T-helper 17 cell (primary cell): ENCODE results near the gene THSD7B. TPM values are rescaled to one million over a fixed set of nuclear protein-coding genes. Genes with fewer than 3 reads are reported as not detected.

Source experiments
- ATAC-seq: fragments of 150-1000 bp; cut with Tn5 transposase; 2 replicates; pipeline ENCODE4 v1.10.0; 2021; ENCODE audit warnings: mild to moderate bottlenecking, moderate library complexity
- DNase-seq, 3 donors: peaks; one replicate each; pipeline versions ENCODE4 v3.0.0 to v3.0.0-alpha.2; 2020 to 2021
- H3K9me3 ChIP-seq: one replicate; pipeline ENCODE4 v1.7.0; 2013; ENCODE audit warnings: low read length, mild to moderate bottlenecking; ENCODE audit not compliant: control insufficient read depth, poor library complexity, severe bottlenecking
- H3K27ac Mint-ChIP-seq: one replicate; pipeline ENCODE4 v1.8.0; 2022; ENCODE audit warnings: mild to moderate bottlenecking, moderate library complexity, mixed read lengths
- H3K27me3 Mint-ChIP-seq: one replicate; pipeline ENCODE4 v1.8.0; 2022; ENCODE audit warnings: mixed read lengths
- H3K36me3 Mint-ChIP-seq: one replicate; pipeline ENCODE4 v1.8.0; 2022; ENCODE audit warnings: low read depth, mixed read lengths
- H3K4me1 Mint-ChIP-seq: one replicate; pipeline ENCODE4 v1.8.0; 2022; ENCODE audit warnings: mild to moderate bottlenecking, mixed read lengths
- H3K4me3 Mint-ChIP-seq: one replicate; pipeline ENCODE4 v1.8.0; 2022; ENCODE audit warnings: mild to moderate bottlenecking, moderate library complexity, mixed read lengths
- total RNA-seq, 4 donors: library from RNA in 2 of 4; stranded (reverse) in 2 of 4; gene quantifications; one replicate each; pipeline ENCODE4 v1.2.3 and lab custom pipeline; 2022 to 2026

THSD7B gene
- total RNA-seq, 2 donors from 2014 or later, result not detected

DNA sequence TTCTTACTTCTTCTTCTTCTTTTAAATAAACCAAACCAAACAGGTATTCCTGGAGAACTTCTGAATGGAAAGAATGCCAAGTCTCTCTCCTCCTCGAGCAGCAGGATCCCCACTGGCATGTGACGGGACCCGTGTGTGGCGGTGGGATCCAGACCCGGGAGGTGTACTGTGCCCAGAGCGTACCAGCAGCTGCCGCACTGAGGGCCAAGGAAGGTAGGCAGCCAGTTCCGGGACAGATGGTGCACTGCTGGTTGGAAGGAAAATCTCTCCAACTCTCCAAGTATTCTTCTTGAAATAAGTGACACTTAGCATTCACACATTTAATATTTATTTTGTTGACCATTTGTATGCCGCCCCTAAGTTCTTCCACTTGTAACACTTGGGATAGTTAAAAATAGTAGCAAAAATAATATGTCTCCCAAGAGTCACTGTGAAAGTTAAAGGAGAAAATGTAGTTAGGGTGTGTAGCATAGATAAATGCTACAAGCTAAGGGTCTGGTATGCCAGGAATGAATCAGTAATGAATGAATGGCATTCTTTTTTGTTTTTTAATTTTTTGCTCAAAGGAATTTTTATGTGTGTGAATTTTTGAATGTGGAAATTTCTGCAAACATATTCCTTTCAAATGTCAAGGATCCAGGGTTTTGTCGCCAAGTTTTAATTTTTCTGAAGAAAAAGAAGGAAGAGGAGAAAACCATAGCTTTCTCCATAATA is 349.9 kb downstream of the THSD7B start:
- no peak for DNase-seq
- Mint-ChIP-seq H3K36me3 (no peaks in the 10 kb centered on the region), H3K4me3 (no peak overlapping the region), H3K27me3 (no peaks in the 10 kb centered on the region), H3K27ac (no peak overlapping the region), H3K4me1 (no peaks in the 10 kb centered on the region)
- no peaks in the 10 kb centered on the region for H3K9me3 ChIP-seq
- no peak for ATAC-seq

DNA sequence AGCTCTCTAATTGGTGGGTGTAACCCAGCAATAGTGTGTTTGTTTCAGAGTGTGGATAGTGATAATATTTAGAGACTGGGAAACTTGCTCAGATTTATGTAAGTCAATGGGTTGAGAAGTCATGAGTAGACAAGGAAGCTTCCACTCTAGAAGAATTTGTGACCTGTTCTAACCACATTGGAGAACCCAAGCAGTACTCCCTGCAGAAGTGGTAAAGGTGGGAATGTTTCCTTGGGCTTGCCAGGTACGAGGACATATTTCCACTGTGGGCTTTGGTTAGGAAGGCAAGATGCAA is 350.4 kb downstream of the THSD7B start:
- Mint-ChIP-seq H3K4me3 (no peak overlapping the region), H3K27me3 (no peaks in the 10 kb centered on the region), H3K36me3 (no peaks in the 10 kb centered on the region), H3K4me1 (no peaks in the 10 kb centered on the region), H3K27ac (no peak overlapping the region)
- ATAC-seq (no peak), DNase-seq (no peak)
- H3K9me3 ChIP-seq, result no peaks in the 10 kb centered on the region

DNA sequence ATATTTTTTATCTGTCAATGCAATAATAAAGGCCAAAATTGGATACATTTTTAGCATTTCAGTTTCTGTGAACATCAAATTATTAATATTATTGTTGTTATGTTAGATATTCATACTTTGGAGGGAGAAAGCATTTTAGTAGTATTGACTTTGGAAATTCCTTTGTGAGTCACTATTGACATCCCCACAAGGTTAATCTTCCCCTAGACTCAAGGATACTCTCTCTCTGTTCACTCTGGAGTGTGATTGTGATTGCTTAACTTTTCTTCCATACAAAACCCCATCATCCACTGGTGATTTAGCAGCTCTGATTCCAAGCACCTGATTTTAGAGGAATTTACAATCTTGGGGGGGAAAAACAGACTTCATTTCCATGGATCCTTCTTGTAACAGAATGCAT is 352.0 kb downstream of the THSD7B start:
- ATAC-seq, result no peak
- DNase-seq, result no peak
- H3K9me3 ChIP-seq, result no peaks in the 10 kb centered on the region
- no peak overlapping the region for H3K27ac Mint-ChIP-seq
- H3K4me1 Mint-ChIP-seq, result no peaks in the 10 kb centered on the region
- no peaks in the 10 kb centered on the region for H3K36me3 Mint-ChIP-seq
- no peaks in the 10 kb centered on the region for H3K27me3 Mint-ChIP-seq
- H3K4me3 Mint-ChIP-seq, result no peak overlapping the region

DNA sequence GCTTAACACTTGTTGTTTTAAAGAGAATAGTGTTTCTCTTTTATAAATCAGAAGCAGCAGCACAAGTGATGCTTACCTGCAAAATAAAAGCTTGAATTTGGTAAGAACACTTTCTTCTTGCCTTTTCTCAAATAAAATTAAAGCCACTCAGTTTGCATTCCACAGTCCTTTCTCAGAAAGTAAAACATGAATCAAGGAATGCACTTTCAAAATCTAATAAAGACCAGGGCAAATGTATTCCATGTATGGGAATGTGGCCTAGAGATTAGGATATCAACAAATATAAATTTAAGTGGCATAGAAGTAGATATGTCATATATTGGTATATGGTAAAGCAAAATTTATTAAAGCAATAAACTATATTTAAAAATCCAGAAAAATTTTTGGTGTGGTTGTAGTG is 352.8 kb downstream of the THSD7B start:
- Mint-ChIP-seq H3K36me3 (no peaks in the 10 kb centered on the region), H3K4me1 (no peaks in the 10 kb centered on the region), H3K4me3 (no peak overlapping the region), H3K27ac (no peak overlapping the region), H3K27me3 (no peaks in the 10 kb centered on the region)
- DNase-seq, result no peak
- no peaks in the 10 kb centered on the region for H3K9me3 ChIP-seq
- no peak for ATAC-seq

DNA sequence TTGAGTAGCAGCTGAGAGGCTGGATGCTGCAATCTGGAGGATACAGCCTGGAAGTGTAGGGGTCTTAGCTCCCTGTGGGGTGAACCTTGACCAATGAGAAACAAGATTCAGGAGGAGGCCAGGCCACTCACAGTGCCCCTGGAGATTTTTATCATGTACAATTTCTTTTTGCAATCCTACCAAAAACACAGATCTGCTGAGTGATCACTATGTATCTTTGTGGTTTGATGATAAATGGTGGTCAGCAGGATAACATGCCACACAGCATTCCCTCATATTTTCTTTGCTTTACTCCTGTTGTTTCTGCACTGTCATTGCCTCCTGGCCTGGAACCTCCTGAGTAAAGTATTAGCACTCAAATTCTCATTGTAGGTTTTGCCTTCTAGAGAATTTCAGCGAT is 357.9 kb downstream of the THSD7B start:
- no peak overlapping the region for H3K27ac Mint-ChIP-seq
- no peaks in the 10 kb centered on the region for H3K27me3 Mint-ChIP-seq
- DNase-seq, result no peak
- no peak overlapping the region for H3K4me3 Mint-ChIP-seq
- no peak for ATAC-seq
- H3K4me1 Mint-ChIP-seq, result no peaks in the 10 kb centered on the region
- no peaks in the 10 kb centered on the region for H3K9me3 ChIP-seq
- no peaks in the 10 kb centered on the region for H3K36me3 Mint-ChIP-seq

DNA sequence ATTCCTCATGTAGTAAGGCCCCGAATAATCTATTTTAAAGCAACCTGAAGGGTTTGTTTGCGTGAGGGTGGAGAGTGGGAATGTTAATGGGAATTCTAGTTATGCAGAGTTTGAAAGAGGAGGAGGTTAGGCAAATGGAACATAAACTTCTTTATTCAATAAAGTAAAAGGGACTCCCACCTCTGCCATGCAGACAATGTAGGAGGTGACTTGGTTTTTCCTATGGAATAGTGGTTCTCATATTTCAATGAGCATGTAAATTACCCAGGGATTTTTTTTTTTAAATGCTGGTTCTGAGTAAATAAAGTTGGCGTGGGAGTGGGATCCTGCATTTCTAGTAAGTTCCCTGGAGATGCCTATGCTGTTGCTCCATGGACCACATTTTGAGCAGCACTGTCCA is 367.9 kb downstream of the THSD7B start:
- Mint-ChIP-seq H3K27me3 (no peaks in the 10 kb centered on the region), H3K36me3 (no peaks in the 10 kb centered on the region), H3K4me3 (no peak overlapping the region), H3K27ac (no peak overlapping the region), H3K4me1 (no peaks in the 10 kb centered on the region)
- DNase-seq (no peak), ATAC-seq (no peak)
- no peaks in the 10 kb centered on the region for H3K9me3 ChIP-seq

DNA sequence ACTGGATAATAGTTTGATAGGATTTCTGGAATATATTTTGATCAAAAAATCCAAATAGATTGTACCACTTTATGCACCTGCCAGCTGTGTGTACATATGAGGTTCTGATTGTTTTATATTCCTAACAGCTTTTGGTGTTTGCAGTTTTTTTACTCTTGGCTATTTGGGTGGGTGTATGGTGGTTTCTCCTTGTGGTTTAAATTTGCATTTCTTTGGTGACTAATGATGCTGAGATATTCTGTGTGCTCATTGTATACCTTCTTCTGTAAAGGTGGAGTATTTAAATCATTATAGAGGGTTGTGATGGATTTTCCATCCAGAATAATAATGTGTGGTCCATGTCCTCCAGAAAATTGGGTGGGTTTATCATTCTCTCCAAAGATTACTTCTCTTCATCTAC is 372.9 kb downstream of the THSD7B start:
- no peak for DNase-seq
- no peaks in the 10 kb centered on the region for H3K36me3 Mint-ChIP-seq
- H3K27me3 Mint-ChIP-seq, result no peaks in the 10 kb centered on the region
- ATAC-seq, result no peak
- H3K4me3 Mint-ChIP-seq, result no peak overlapping the region
- H3K27ac Mint-ChIP-seq, result no peak overlapping the region
- no peaks in the 10 kb centered on the region for H3K9me3 ChIP-seq
- no peaks in the 10 kb centered on the region for H3K4me1 Mint-ChIP-seq

DNA sequence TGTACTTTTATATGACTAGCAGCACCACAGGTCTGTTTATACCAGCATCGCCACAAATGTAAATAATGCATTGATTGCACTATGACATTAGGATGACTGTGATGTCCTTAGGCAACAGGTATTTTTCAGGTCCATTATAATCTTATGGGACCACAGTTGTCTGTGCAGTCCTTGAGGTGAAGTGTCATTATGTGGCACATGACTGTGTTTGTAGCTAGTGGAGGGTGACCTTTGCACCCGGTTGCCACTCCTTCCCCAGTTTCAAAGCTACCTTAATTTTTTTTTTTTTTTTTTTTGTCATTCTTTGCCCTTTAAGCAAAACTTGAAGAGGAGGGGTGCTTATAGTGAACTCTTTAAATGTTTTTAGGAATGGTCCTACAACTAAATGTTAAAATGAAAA is 386.4 kb downstream of the THSD7B start:
- no peak for DNase-seq
- no peak for ATAC-seq
- Mint-ChIP-seq H3K27ac (no peak overlapping the region), H3K4me3 (no peak overlapping the region), H3K4me1 (no peaks in the 10 kb centered on the region), H3K27me3 (no peaks in the 10 kb centered on the region), H3K36me3 (no peaks in the 10 kb centered on the region)
- no peaks in the 10 kb centered on the region for H3K9me3 ChIP-seq

DNA sequence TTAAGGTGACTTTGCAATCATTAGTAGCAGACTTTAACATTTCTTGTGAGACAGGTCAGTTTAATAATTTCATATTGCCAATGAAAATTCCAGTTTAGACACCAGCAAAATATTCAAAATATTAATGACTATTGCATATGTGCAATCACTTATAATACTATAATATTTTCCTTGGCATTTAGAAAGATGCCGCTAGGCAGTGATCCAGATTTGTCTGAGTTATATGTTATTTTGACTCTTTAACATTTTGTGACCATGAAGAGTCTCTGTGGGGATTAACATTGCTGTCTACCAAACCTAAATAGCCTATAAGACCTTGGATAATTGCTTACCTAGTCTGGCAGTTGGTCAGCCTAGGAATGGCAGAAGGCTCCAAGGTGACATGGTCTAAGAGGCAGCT is 389.6 kb downstream of the THSD7B start:
- Mint-ChIP-seq H3K36me3 (no peaks in the 10 kb centered on the region), H3K4me1 (no peaks in the 10 kb centered on the region), H3K4me3 (no peak overlapping the region), H3K27ac (no peak overlapping the region), H3K27me3 (no peaks in the 10 kb centered on the region)
- no peak for ATAC-seq
- no peak for DNase-seq
- H3K9me3 ChIP-seq, result no peaks in the 10 kb centered on the region

DNA sequence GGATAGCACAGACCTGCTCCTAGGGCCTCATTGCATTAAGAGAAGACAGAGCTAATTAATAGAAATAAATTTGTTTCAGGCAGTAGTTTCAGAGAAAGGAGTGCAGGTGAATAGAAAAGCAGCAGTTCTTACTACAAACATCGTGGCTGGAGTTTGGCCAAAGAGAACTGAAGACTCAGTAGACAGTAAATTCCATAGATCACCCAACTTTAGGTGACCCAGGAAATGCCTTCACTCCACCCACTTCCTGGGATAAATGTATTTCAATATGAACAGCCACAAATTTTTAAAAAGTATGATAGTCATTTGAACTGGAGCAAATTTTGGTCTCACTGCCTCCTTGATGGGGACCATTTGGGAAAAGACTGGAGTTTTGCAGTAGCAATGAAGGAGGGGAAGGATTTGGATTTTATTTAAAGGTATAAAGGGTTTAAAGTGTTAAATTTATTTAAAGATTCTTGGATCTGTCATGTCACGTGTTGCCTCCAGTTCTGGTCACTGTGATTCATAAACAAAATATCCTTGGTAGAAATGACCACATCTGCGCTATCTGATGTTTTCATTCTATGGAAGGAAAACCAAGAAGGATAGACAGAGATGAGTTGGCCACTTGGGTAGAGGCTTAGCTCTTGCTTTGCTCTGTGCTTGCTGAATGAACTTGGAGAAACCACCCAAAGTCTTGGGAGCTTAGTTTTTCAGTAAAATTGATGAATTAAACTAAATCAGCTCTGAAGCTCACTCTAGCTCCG is 390.2 kb downstream of the THSD7B start:
- H3K27ac Mint-ChIP-seq, result no peak overlapping the region
- H3K4me1 Mint-ChIP-seq, result no peaks in the 10 kb centered on the region
- H3K36me3 Mint-ChIP-seq, result no peaks in the 10 kb centered on the region
- H3K4me3 Mint-ChIP-seq, result no peak overlapping the region
- no peaks in the 10 kb centered on the region for H3K9me3 ChIP-seq
- ATAC-seq (no peak), DNase-seq (no peak)
- no peaks in the 10 kb centered on the region for H3K27me3 Mint-ChIP-seq

DNA sequence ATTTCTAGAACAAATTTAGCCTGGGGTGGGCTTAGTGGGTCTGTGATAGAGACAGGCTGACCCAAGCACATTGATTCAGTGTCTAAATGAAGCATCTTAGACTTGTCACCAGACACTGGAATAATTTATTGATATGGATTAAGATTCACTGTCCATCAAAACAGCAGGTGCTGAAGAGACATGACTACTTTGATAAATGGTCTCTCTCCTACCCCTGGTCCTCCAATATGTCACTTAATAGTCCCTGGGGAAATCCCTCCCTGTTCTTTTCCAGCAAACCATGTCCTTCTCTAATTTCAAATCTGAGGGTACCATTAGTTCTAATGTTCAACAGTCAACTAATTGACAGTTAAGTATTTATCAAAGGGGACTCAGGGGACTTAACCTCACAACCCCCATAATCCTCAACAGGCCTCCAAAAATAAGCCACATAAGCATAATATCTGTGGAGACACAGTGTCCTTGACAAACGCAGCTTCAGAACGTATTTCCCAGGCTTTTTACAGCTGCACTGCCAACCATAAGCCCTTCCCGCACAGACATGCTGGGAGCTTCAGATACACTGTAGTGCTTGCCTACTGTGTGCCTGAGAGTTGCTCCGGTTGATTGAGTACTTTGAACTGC is 391.0 kb downstream of the THSD7B start:
- H3K4me3 Mint-ChIP-seq, result no peak overlapping the region
- H3K27ac Mint-ChIP-seq, result no peak overlapping the region
- DNase-seq (no peak), ATAC-seq (no peak)
- no peaks in the 10 kb centered on the region for H3K4me1 Mint-ChIP-seq
- H3K9me3 ChIP-seq, result no peaks in the 10 kb centered on the region
- H3K27me3 Mint-ChIP-seq, result no peaks in the 10 kb centered on the region
- H3K36me3 Mint-ChIP-seq, result no peaks in the 10 kb centered on the region

DNA sequence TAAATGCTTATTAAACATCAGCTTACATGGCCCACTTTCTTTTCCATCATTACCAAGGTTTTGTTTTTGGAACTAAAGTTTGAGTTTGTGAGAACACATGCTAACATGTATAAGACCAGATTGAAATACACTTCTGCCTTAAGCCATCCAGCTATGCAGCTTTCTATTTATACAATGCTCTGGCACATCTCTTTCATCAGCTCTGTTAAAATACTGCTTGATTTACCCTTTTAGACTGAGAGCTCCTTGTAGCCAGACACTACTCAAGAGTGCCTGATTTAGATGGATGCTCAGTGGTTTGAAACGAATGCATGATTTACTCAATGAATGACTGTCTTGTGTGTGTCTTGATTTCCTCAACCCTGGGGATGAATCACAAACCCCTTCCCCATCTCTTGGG is 392.5 kb downstream of the THSD7B start:
- Mint-ChIP-seq H3K4me3 (no peak overlapping the region), H3K27me3 (no peaks in the 10 kb centered on the region), H3K4me1 (no peaks in the 10 kb centered on the region), H3K27ac (no peak overlapping the region), H3K36me3 (no peaks in the 10 kb centered on the region)
- H3K9me3 ChIP-seq, result no peaks in the 10 kb centered on the region
- DNase-seq, result no peak
- ATAC-seq, result no peak

DNA sequence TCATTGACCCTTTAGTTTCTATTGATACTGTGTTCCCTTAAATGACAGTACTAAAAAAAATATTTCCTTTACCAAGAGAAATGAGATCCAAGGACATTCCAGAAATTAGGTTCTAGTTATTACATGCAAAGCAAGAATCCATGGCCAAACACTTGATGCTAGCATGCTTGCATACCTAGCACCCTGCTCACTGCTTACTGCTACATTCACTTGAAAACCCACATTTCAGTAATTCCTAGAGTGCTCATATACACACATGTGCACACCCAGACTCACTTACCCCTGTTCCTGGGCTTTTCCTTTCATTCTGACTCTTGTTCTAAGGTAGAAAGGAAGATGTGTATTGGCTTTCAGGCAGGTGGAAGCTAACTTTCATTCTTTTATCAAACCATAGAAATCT is 395.9 kb downstream of the THSD7B start:
- H3K4me3 Mint-ChIP-seq, result no peak overlapping the region
- DNase-seq (no peak), ATAC-seq (no peak)
- no peaks in the 10 kb centered on the region for H3K36me3 Mint-ChIP-seq
- H3K27ac Mint-ChIP-seq, result no peak overlapping the region
- no peaks in the 10 kb centered on the region for H3K9me3 ChIP-seq
- no peaks in the 10 kb centered on the region for H3K27me3 Mint-ChIP-seq
- H3K4me1 Mint-ChIP-seq, result no peaks in the 10 kb centered on the region

DNA sequence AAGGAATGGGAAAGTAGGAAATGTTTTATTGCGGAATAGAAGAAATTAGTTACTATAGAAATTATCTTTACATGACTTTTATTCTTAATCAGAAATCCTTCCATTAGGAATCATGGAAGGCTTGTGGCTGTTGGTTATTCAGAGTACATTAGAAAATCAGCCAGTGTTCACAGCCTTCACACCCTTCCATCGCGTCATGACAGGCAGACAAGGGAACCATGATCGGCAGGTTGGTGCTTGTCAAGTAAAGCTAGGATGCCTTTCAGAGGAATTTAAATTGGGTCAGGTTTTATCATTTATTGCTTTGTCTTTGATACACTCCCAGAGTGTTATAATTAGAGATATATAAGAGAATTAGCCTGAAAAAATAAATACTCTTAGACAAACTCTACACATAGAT is 400.6 kb downstream of the THSD7B start:
- H3K27ac Mint-ChIP-seq, result no peak overlapping the region
- ATAC-seq, result no peak
- no peaks in the 10 kb centered on the region for H3K36me3 Mint-ChIP-seq
- no peaks in the 10 kb centered on the region for H3K9me3 ChIP-seq
- DNase-seq, result no peak
- no peaks in the 10 kb centered on the region for H3K4me1 Mint-ChIP-seq
- no peak overlapping the region for H3K4me3 Mint-ChIP-seq
- H3K27me3 Mint-ChIP-seq, result no peaks in the 10 kb centered on the region
